Measurements from ENCODE around the gene GRPEL1. TPM values are rescaled to one million over a fixed set of nuclear protein-coding genes. Genes with fewer than 3 reads are reported as not detected.

GRPEL1 gene
- total and polyA plus RNA-seq, 9 of the 15 experiments (the other 6 are each of a cell fraction or from before 2014, with no cell fraction given) = 43.4 to 192 (median 86.6) TPM

DNA sequence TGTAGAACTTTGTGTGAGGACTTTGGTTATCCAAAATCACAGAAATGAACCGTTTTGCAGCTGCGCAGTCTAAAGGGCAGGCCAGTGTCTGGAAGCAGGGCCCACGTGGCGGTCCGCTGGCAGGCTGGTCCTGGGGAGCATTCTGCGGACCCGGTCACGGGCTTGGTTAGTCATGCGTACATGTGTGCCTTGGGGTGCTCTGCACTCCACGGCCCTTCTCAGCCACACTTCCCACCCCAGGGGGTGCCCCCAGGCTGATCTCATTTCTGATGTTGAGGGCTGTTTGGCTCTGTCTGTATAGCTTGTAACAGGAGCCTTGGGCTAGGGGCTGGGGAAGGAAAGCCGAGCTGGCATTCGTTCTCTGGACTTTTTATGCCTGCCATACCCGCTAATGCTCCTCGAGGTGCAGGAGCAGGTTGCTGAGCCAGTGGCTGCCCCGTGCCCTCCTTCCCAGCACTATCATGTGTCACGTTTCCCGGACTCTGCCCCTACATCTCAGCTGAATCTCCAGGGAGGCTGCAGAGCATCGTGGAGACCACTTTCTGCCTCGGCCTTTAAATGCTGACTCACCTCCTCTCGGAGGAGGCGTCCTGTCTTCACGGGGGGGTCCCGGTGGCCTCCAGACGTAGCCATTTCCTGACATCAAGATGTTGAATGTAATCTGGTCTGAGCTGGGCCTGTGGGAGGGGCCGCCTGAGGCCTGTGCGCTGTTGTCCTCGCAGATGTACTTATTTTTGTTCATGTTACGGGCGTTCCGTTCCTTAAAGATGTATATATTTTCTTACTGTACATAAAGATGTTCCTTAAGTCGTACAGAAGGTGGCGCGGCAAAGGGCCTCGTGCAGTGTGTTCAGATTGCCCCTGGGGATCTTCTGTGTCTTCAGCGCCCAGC is 36.1 kb downstream of the GRPEL1 start (continued):
- peak; percentile 38 for TF ChIP-seq HNRNPLL (IDR thresholded peaks at IDR 0.05; ENCODE audit: low read depth, low read length, poor library complexity, severe bottlenecking)
- peak in 2 of 3 experiments; percentile 53 to 73 for TF ChIP-seq YY1 (IDR thresholded peaks at IDR 0.05; ENCODE audit: borderline replicate concordance in 1 of 3, control insufficient read depth in 1 of 3, extremely low read depth in 1 of 3, insufficient read depth in 3 of 3, insufficient read length in 1 of 3, insufficient replicate concordance in 2 of 3, low read depth in 1 of 3, low read length in 2 of 3)
- TF ChIP-seq, protein P1, sequence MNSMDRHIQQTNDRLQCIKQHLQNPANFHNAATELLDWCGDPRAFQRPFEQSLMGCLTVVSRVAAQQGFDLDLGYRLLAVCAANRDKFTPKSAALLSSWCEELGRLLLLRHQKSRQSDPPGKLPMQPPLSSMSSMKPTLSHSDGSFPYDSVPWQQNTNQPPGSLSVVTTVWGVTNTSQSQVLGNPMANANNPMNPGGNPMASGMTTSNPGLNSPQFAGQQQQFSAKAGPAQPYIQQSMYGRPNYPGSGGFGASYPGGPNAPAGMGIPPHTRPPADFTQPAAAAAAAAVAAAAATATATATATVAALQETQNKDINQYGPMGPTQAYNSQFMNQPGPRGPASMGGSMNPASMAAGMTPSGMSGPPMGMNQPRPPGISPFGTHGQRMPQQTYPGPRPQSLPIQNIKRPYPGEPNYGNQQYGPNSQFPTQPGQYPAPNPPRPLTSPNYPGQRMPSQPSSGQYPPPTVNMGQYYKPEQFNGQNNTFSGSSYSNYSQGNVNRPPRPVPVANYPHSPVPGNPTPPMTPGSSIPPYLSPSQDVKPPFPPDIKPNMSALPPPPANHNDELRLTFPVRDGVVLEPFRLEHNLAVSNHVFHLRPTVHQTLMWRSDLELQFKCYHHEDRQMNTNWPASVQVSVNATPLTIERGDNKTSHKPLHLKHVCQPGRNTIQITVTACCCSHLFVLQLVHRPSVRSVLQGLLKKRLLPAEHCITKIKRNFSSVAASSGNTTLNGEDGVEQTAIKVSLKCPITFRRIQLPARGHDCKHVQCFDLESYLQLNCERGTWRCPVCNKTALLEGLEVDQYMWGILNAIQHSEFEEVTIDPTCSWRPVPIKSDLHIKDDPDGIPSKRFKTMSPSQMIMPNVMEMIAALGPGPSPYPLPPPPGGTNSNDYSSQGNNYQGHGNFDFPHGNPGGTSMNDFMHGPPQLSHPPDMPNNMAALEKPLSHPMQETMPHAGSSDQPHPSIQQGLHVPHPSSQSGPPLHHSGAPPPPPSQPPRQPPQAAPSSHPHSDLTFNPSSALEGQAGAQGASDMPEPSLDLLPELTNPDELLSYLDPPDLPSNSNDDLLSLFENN (IDR thresholded peaks at IDR 0.05; ENCODE audit: low read depth in 2 of 2, low read length in 2 of 2) = 0 out of 4 replicates have a peak, but pooled peaks of 1 of the 2 experiments have one; percentile 72
- peak; percentile 71; the same call in 1 of the 2 replicates for TF ChIP-seq CREM (IDR thresholded peaks at IDR 0.05; ENCODE audit: low read depth)
- TF ChIP-seq, protein P2, sequence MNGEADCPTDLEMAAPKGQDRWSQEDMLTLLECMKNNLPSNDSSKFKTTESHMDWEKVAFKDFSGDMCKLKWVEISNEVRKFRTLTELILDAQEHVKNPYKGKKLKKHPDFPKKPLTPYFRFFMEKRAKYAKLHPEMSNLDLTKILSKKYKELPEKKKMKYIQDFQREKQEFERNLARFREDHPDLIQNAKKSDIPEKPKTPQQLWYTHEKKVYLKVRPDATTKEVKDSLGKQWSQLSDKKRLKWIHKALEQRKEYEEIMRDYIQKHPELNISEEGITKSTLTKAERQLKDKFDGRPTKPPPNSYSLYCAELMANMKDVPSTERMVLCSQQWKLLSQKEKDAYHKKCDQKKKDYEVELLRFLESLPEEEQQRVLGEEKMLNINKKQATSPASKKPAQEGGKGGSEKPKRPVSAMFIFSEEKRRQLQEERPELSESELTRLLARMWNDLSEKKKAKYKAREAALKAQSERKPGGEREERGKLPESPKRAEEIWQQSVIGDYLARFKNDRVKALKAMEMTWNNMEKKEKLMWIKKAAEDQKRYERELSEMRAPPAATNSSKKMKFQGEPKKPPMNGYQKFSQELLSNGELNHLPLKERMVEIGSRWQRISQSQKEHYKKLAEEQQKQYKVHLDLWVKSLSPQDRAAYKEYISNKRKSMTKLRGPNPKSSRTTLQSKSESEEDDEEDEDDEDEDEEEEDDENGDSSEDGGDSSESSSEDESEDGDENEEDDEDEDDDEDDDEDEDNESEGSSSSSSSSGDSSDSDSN (IDR thresholded peaks at IDR 0.05; ENCODE audit: borderline replicate concordance in 1 of 2, low read depth in 2 of 2, low read length in 2 of 2) = 0 out of 4 replicates have a peak, but pooled peaks of 1 of the 2 experiments have one; percentile 56
- TF ChIP-seq SMARCA4 (IDR thresholded peaks at IDR 0.05) = peak; percentile 86
- no peak; the same call in 1 of the 2 replicates for TF ChIP-seq NFRKB (IDR thresholded peaks at IDR 0.05; ENCODE audit: low read depth)

All from K562 (cell line).